Activated T-cell treated with anti-CD3 and anti-CD28 coated beads, Interleukin-2, amount 50 U/mL, for 4 hours (primary cell): ENCODE measurements around the gene SCAANT1. TPM values are rescaled to one million over a fixed set of nuclear protein-coding genes. Genes with fewer than 3 reads are reported as not detected.

Source experiments
- ATAC-seq, 2 donors: fragments of 200-7000 bp; cut with Tn5 transposase; one replicate each; pipeline ENCODE4 v1.10.0; 2021
- DNase-seq: peaks from one replicate; pipeline ENCODE4 v3.0.0-alpha.2; 2020
- H3K27me3 Mint-ChIP-seq: one replicate; pipeline ENCODE4 v1.8.0; 2021; ENCODE audit warnings: low read depth, mixed read lengths
- H3K36me3 Mint-ChIP-seq: one replicate; pipeline ENCODE4 v1.8.0; 2022; ENCODE audit warnings: mixed read lengths; ENCODE audit not compliant: insufficient read depth
- H3K4me1 Mint-ChIP-seq: one replicate; pipeline ENCODE4 v1.8.0; 2021; ENCODE audit warnings: low read depth, mixed read lengths
- H3K4me3 Mint-ChIP-seq: one replicate; pipeline ENCODE4 v1.8.0; 2021; ENCODE audit warnings: mild to moderate bottlenecking, moderate library complexity, mixed read lengths
- H3K9me3 Mint-ChIP-seq: one replicate; pipeline ENCODE4 v1.8.0; 2021; ENCODE audit warnings: mixed read lengths
- total RNA-seq, 3 donors: library from RNA; stranded (reverse); gene quantifications; one replicate each; pipeline ENCODE4 v1.2.1, GENCODE V29; 2021

The SCAANT1 gene
- total RNA-seq, 3 donors from 2014 or later = not detected

DNA sequence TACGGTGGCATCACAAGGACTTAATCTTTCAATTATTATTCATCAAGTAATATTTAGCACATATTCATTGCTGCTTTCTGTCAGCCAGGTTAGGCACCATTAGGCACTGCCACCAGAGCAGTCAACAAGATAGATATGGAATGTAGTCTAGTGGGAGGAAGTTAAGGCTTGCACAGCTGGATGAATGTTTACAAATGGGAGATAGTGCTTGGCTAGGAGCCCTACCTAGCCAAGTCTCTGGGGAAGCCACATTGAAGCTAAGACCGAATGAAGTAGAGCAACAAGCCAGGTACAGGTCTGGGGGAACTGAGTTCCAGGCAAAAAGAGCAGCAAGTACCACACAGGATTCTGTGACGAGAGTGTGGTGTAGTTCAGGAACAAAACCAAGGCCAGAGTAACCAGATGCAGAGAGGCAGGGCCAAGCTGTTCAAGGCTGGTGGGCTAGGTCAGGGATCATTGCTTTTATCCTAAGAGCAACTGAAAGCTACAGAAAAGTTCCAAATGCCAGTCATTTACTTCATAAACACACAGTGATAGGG is 33.4 kb upstream of the SCAANT1 start:
- ATAC-seq (no peak), DNase-seq (no peak)
- H3K4me3 Mint-ChIP-seq = no peak overlapping the region
- peaks cover 61% of the 10 kb centered on the region for H3K4me1 Mint-ChIP-seq
- peaks cover 20% of the 10 kb centered on the region for H3K36me3 Mint-ChIP-seq
- no peaks in the 10 kb centered on the region for H3K9me3 Mint-ChIP-seq
- H3K27me3 Mint-ChIP-seq = no peaks in the 10 kb centered on the region

DNA sequence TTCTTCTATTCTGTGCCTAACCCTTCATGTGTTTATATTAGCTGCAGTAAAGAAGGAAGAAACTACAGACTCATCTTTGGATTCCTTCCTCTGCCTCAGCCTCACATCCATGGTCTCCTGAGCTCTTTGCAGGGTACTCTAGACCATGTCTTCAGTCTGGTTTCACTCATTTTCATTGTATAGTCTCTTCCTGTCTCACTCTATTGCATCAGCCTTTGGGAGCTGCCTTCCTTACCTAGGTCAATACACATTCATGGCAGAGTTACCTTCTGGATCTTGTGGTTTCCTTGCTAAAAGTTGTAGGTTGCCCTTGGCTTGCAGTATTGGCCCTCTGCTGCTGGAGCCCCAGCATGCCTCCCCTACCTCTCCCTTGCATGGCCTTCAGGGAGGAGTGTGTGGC is 31.5 kb upstream of the SCAANT1 start:
- Mint-ChIP-seq H3K36me3 (peaks cover 24% of the 10 kb centered on the region), H3K4me3 (no peak overlapping the region), H3K27me3 (no peaks in the 10 kb centered on the region), H3K4me1 (peaks cover 57% of the 10 kb centered on the region), H3K9me3 (no peaks in the 10 kb centered on the region)
- ATAC-seq = no peak
- DNase-seq = no peak

- H3K4me3 Mint-ChIP-seq = no peak overlapping the region
- H3K36me3 Mint-ChIP-seq = peaks cover 21% of the 10 kb centered on the region
- no peaks in the 10 kb centered on the region for H3K27me3 Mint-ChIP-seq
- DNase-seq (no peak), ATAC-seq (no peak)
- peaks cover 59% of the 10 kb centered on the region for H3K4me1 Mint-ChIP-seq
- no peaks in the 10 kb centered on the region for H3K9me3 Mint-ChIP-seq
Measured at GRCh38 chr3:63942528-63942927, 30.3 kb upstream of the SCAANT1 start.

GRCh38 chr3:63940389-63940757 is 28.2 kb upstream of the SCAANT1 start:
- no peak overlapping the region for H3K4me3 Mint-ChIP-seq
- no peaks in the 10 kb centered on the region for H3K27me3 Mint-ChIP-seq
- no peaks in the 10 kb centered on the region for H3K9me3 Mint-ChIP-seq
- H3K4me1 Mint-ChIP-seq = peaks cover 58% of the 10 kb centered on the region
- ATAC-seq (no peak), DNase-seq (no peak)
- peaks cover 25% of the 10 kb centered on the region for H3K36me3 Mint-ChIP-seq

DNA sequence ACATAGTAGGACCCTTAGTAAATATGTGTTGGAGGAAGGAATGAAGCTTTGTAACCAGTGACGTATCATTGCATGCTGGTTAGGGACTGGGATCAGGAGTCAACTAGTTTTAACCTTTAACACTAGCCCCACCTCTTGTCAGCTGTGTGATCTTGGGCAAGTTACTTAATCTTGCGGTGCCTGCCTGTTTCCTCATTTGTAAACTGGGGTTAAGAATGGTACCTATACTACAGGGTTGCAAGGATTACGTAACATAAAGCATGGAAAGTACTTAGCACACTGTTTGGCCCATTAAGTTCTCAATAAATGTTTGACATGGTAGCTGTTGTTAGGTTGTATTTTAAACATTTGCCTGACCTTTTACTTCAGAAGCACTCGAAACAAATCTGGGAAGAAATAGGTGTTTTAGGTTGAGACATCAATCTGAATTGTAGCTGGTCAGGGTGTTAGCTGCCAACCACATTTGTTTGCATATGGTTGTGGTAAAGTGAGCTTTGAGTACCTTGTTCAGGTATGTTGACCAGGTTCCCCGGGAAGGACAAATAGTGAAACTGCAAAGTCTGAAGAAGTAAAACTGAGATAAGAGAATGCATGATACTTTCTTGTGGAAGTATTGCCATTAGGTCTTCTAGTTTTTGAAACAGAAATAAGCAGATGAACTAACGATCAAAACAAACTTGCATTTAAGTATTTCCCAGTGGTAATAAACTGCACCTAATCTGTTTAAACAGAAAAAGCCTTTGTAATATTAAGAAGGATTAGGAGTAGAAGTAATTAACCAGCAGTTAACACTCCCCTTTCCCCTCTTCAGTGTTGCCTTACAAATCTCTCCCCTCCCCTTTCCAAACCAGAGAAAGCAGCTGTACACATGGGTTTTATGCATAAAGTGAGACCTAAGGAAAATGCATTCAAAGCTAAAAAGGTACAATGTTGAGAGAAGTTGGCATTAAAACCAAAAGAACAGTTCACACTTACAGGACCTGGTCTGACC is 25.8 kb upstream of the SCAANT1 start:
- Mint-ChIP-seq H3K36me3 (peaks cover 17% of the 10 kb centered on the region), H3K4me3 (no peak overlapping the region), H3K27me3 (no peaks in the 10 kb centered on the region), H3K4me1 (peaks cover 60% of the 10 kb centered on the region), H3K9me3 (no peaks in the 10 kb centered on the region)
- ATAC-seq (no peak), DNase-seq (no peak)

DNA sequence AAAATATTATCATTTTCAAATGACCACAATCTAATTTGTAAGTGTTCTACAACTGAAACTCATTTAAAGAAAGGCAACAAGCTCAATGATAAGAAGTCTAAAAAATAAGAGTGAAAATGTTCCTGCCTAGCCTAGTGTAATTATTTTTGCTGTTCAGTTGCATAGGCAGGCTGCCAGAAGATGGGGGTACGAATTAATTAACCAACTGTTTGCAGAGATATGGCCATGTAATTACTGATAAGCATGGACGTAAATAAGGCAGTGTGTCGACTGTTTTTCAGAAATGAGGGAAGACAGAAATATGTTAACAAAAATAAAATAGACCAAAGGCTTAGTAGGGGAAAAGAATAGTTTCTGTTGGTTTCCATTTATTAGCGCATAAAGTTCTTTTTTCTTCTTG is 24.7 kb upstream of the SCAANT1 start:
- ATAC-seq = no peak
- no peak for DNase-seq
- H3K4me1 Mint-ChIP-seq = peaks cover 69% of the 10 kb centered on the region
- no peaks in the 10 kb centered on the region for H3K27me3 Mint-ChIP-seq
- no peak overlapping the region for H3K4me3 Mint-ChIP-seq
- H3K36me3 Mint-ChIP-seq = peaks cover 16% of the 10 kb centered on the region
- H3K9me3 Mint-ChIP-seq = no peaks in the 10 kb centered on the region

DNA sequence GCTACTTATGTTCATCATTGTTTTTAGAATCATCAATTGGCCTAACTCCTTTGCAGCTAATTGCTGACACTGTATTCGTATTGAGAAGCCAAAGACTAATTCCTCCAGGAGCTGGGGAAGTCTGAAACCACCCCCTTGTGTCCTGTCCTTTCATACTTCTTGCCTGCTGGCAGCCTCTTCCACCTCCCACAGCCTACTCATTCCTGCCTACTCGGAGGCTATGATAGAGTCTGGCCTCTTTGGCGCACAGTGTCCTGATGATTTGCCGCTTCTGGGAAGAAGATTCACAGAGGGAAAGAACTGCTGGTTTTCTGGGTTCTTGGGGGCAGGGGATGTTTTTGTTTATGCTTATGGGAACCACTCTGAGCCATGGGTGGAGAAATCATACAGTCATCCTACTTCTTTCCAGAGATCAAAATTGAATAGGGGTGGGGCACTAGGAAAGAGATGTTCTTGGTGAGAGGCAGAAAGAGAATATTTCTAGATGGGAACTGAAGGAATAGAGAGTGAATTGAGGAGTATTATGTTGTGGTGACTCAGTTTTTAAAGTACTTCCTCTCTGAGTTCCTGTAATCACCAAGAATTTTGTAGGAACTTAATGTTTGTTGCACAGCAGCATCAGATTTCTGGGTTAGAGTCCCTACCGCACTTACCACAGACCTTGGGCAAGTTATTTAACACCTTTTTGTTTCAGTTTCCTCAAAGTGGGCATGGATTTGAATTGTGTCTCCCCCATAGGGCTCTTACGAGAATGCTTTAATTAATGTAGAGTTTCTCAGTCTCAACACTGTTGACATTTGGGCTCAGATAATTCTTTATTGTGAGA is 22.1 kb upstream of the SCAANT1 start:
- peak; percentile 62 to 77 for ATAC-seq
- no peak for DNase-seq
- peaks cover 79% of the 10 kb centered on the region for H3K4me1 Mint-ChIP-seq
- no peaks in the 10 kb centered on the region for H3K27me3 Mint-ChIP-seq
- peak overlapping the region; percentile 16 for H3K4me3 Mint-ChIP-seq
- H3K9me3 Mint-ChIP-seq = no peaks in the 10 kb centered on the region
- peaks cover 16% of the 10 kb centered on the region for H3K36me3 Mint-ChIP-seq

GRCh38 chr3:63933459-63933858 is 21.3 kb upstream of the SCAANT1 start:
- Mint-ChIP-seq H3K9me3 (no peaks in the 10 kb centered on the region), H3K36me3 (peaks cover 13% of the 10 kb centered on the region), H3K27me3 (no peaks in the 10 kb centered on the region), H3K4me1 (peaks cover 78% of the 10 kb centered on the region), H3K4me3 (no peak overlapping the region)
- ATAC-seq (no peak), DNase-seq (no peak)

DNA sequence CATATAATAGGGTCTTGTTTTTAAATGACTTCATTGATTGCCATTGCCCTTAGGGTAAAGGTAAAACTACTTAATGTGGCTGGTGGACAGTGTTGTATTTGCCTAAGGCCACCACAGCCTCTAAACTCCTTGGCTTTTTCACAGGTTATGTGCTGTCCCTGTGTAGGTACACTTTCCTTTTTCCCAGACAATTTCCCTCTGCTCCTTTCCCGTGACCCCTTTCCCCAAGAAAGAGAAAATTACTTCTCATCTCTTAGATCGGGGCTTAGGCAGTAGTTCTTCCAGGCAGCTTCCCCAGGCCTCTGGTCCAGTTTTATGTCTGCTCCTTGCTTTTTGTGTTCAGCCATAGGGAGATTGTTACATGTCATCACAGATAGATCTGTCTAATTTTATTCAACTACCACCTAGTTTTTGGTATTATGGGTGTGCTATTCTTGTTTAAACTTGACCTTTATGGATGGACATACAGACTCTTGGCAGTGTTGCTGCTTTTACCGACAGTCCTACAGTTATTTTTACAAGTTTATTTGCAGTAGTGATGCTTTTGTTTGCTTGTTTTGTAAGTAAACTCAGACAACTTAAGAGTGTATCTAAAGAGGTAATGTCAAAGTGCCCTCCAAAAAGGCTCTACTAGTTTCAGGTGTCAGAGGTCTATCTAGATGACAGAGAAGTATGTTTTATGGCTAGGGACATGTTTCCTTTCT is 20.5 kb upstream of the SCAANT1 start:
- DNase-seq (no peak), ATAC-seq (no peak)
- Mint-ChIP-seq H3K36me3 (peaks cover 15% of the 10 kb centered on the region), H3K9me3 (no peaks in the 10 kb centered on the region), H3K27me3 (no peaks in the 10 kb centered on the region), H3K4me1 (peaks cover 73% of the 10 kb centered on the region), H3K4me3 (no peak overlapping the region)

DNA sequence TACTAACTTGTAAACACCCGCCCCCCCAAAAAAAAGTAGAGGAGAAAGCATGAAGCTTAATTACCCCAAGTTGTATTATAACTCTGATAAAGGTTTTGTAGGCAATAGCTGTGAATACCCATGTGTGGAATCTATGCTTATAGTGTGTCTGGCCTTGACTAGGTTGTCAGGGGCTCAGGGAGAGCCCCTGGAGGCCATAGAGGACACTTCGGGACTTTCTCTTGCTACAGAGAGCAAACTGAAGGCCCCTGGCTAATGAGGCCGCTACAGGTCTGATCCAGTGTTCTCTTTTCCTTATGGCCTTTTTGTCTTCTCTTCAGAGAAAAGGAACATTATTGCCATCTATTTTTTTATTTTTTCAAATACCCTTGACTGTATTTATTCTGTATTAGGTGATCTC is 19.1 kb upstream of the SCAANT1 start:
- peaks cover 68% of the 10 kb centered on the region for H3K4me1 Mint-ChIP-seq

GRCh38 chr3:63927422-63928280 is 15.5 kb upstream of the SCAANT1 start:
- peaks cover 39% of the 10 kb centered on the region for H3K36me3 Mint-ChIP-seq
- H3K4me3 Mint-ChIP-seq = no peak overlapping the region
- no peak for ATAC-seq
- no peaks in the 10 kb centered on the region for H3K27me3 Mint-ChIP-seq
- DNase-seq = no peak
- H3K9me3 Mint-ChIP-seq = no peaks in the 10 kb centered on the region
- H3K4me1 Mint-ChIP-seq = peaks cover 66% of the 10 kb centered on the region

More for the DNA sequence above, 19.1 kb upstream of the SCAANT1 start:
- peaks cover 17% of the 10 kb centered on the region for H3K36me3 Mint-ChIP-seq
- H3K9me3 Mint-ChIP-seq = no peaks in the 10 kb centered on the region
- H3K27me3 Mint-ChIP-seq = no peaks in the 10 kb centered on the region
- no peak for ATAC-seq
- no peak for DNase-seq
- H3K4me3 Mint-ChIP-seq = no peak overlapping the region

DNA sequence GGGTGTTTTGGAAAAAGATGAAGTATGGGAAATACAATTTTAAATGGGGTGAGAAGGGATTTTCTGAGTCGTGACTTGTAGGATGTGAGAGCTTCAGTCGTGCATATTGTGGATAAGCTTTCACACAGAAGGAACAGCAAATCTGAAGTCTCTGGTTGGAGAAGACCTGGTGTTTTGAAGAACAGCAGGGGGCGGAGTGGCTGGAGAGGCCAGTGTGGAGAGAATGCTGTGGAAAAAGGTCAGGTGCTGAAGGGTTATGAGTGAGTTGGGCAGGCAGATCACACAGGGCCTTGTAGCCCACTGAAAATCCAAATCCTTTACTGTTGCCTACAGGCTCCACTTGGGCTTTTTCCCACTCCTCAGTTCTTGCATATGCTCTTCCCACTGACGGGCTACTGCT is 14.1 kb upstream of the SCAANT1 start:
- ATAC-seq (no peak), DNase-seq (no peak)
- Mint-ChIP-seq H3K36me3 (peaks cover 43% of the 10 kb centered on the region), H3K27me3 (no peaks in the 10 kb centered on the region), H3K4me1 (peaks cover 61% of the 10 kb centered on the region), H3K9me3 (no peaks in the 10 kb centered on the region), H3K4me3 (no peak overlapping the region)

GRCh38 chr3:63922491-63923199 is 10.5 kb upstream of the SCAANT1 start:
- Mint-ChIP-seq H3K4me1 (peaks cover 62% of the 10 kb centered on the region), H3K36me3 (peaks cover 52% of the 10 kb centered on the region), H3K4me3 (no peak overlapping the region), H3K9me3 (no peaks in the 10 kb centered on the region), H3K27me3 (no peaks in the 10 kb centered on the region)
- ATAC-seq (no peak), DNase-seq (no peak)
